ENCODE results near the gene MSI2.

DNA sequence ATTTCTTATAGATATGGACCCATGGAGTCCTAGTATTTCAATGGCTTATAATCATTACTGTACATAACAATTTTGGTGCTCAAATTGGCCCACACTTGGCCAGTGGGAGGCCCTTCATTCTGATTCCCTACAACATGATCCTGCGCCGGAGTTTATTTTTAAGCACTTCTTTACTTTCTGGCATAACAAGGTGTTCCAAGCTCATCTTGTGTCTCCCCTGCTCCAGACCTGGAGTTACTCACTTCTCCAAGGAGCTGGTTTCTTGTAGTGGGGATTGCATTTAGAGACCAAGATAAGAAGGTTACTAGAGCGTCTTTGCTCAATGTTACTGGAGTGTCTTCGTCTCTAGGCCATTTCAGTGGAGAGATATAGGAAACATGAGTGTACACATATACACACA, 87.9 kb downstream of the MSI2 start:
- TF ChIP-seq, protein P1, sequence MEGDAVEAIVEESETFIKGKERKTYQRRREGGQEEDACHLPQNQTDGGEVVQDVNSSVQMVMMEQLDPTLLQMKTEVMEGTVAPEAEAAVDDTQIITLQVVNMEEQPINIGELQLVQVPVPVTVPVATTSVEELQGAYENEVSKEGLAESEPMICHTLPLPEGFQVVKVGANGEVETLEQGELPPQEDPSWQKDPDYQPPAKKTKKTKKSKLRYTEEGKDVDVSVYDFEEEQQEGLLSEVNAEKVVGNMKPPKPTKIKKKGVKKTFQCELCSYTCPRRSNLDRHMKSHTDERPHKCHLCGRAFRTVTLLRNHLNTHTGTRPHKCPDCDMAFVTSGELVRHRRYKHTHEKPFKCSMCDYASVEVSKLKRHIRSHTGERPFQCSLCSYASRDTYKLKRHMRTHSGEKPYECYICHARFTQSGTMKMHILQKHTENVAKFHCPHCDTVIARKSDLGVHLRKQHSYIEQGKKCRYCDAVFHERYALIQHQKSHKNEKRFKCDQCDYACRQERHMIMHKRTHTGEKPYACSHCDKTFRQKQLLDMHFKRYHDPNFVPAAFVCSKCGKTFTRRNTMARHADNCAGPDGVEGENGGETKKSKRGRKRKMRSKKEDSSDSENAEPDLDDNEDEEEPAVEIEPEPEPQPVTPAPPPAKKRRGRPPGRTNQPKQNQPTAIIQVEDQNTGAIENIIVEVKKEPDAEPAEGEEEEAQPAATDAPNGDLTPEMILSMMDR (IDR thresholded peaks at IDR 0.05) = no peak
- no peak for TF ChIP-seq EP300 (IDR thresholded peaks at IDR 0.05)
- no peak for TF ChIP-seq POLR2AphosphoS5 (IDR thresholded peaks at IDR 0.05)
- TF ChIP-seq POLR2A (IDR thresholded peaks at IDR 0.05) = no peak

Data from sigmoid colon (tissue), 4 donors.